Loucy (cell line): ENCODE data around the gene IFNG.

Experiments used
- H2AFZ ChIP-seq: fragments of 200-600 bp; sonication (generic); 2 replicates; pipeline ENCODE4 v1.6.0; 2016; ENCODE audit warnings: antibody characterized with exemption, mild to moderate bottlenecking, low read length, moderate library complexity
- H3F3A ChIP-seq: fragments of 200-600 bp; 2 replicates; pipeline ENCODE4 v1.6.0; 2016; ENCODE audit warnings: antibody characterized with exemption, low read depth, mild to moderate bottlenecking
- H3K27me3 ChIP-seq: fragments of 200-600 bp; sonication (generic); 2 replicates; pipeline ENCODE4 v1.6.1; 2014; ENCODE audit warnings: low read length, mild to moderate bottlenecking; ENCODE audit not compliant: insufficient read depth, poor library complexity, severe bottlenecking
- H3K36me3 ChIP-seq: fragments of 200-600 bp; sonication (generic); 2 replicates; pipeline ENCODE4 v1.6.1; 2016; ENCODE audit warnings: low read length; ENCODE audit not compliant: insufficient read depth
- H3K4me1 ChIP-seq: fragments of 200-600 bp; sonication (generic); 2 replicates; pipeline ENCODE4 v1.5.1; 2014; ENCODE audit warnings: low read length, mild to moderate bottlenecking; ENCODE audit not compliant: insufficient read depth, poor library complexity, severe bottlenecking
- H3K4me2 ChIP-seq: fragments of 200-600 bp; sonication (generic); 2 replicates; pipeline ENCODE4 v1.6.0; 2014; ENCODE audit warnings: antibody characterized with exemption, low read length, low read depth, mild to moderate bottlenecking; ENCODE audit not compliant: poor library complexity, severe bottlenecking
- H3K4me3 ChIP-seq: fragments of 200-600 bp; sonication (generic); 2 replicates; pipeline ENCODE4 v1.5.1; 2014; ENCODE audit warnings: low read length, mild to moderate bottlenecking, mixed read lengths; ENCODE audit not compliant: poor library complexity, severe bottlenecking
- H3K79me2 ChIP-seq: fragments of 200-600 bp; sonication (generic); 2 replicates; pipeline ENCODE4 v1.6.1; 2014; ENCODE audit warnings: low read length; ENCODE audit not compliant: insufficient read depth
- H3K9ac ChIP-seq: fragments of 200-600 bp; sonication (generic); 2 replicates; pipeline ENCODE4 v1.6.0; 2014; ENCODE audit warnings: mild to moderate bottlenecking, low read depth, low read length, moderate library complexity; ENCODE audit not compliant: poor library complexity, severe bottlenecking
- H3K9me2 ChIP-seq: fragments of 200-600 bp; sonication (generic); replicated peaks from 2 replicates; pipeline ENCODE4 v1.6.1; 2016; ENCODE audit warnings: low read depth, low read length, mixed read lengths
- H3K9me3 ChIP-seq: fragments of 200-600 bp; sonication (generic); 2 replicates; pipeline ENCODE4 v1.6.1; 2014; ENCODE audit warnings: mild to moderate bottlenecking, antibody characterized with exemption, low read length, low read depth; ENCODE audit not compliant: insufficient read depth
- H4K20me1 ChIP-seq: fragments of 200-600 bp; sonication (generic); 2 replicates; pipeline ENCODE4 v1.6.0; 2014; ENCODE audit warnings: antibody characterized with exemption, low read length, mild to moderate bottlenecking; ENCODE audit not compliant: insufficient read depth, poor library complexity, severe bottlenecking
- CTCF ChIP-seq: fragments of 200-600 bp; sonication (generic); conservative IDR thresholded peaks from 2 replicates; pipeline ENCODE4 v1.5.1; 2014; ENCODE audit warnings: mild to moderate bottlenecking, antibody characterized with exemption, low read length
- EZH2phosphoT487 ChIP-seq: fragments of 200-600 bp; IDR thresholded peaks from 2 replicates; pipeline ENCODE4 v1.6.1; 2018; ENCODE audit warnings: antibody characterized with exemption, mild to moderate bottlenecking, moderate library complexity, borderline replicate concordance

Gene IFNG

DNA sequence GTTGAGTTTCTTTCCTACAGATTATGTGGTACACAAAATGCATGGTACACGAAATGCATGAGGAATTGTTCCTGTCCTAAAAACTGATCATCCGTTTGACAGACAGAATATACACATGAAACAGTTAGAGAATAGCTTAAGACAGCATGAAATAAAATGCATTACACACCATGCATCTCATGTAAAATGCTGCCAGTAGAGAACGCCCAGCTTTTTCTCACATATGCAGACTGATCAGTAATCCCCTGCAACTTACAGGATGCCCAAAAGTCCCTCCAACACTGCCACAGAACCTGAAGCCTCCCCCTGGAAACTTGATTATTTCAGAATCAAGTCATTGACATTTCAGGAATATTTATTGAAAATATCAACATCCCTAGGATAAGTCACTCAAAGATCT is 24.0 kb downstream of the IFNG start:
- H3K4me3 ChIP-seq, result no peak overlapping the region
- peaks cover 5% of the 10 kb centered on the region; the same call in 1 of the 2 replicates for H3K9me3 ChIP-seq
- TF ChIP-seq EZH2phosphoT487, result no peak
- no peak for TF ChIP-seq CTCF
- no peaks in the 10 kb centered on the region for H3K27me3 ChIP-seq
- no peak overlapping the region for H3K9ac ChIP-seq
- H4K20me1 ChIP-seq, result no peaks in the 10 kb centered on the region
- H3K36me3 ChIP-seq, result no peaks in the 10 kb centered on the region
- peaks cover 8% of the 10 kb centered on the region for H3K4me1 ChIP-seq
- H3K9me2 ChIP-seq, result no peaks in the 10 kb centered on the region
- H3K4me2 ChIP-seq, result no peak overlapping the region
- H3F3A ChIP-seq, result no peaks in the 10 kb centered on the region
- no peaks in the 10 kb centered on the region for H3K79me2 ChIP-seq
- no peak overlapping the region for H2AFZ ChIP-seq

DNA sequence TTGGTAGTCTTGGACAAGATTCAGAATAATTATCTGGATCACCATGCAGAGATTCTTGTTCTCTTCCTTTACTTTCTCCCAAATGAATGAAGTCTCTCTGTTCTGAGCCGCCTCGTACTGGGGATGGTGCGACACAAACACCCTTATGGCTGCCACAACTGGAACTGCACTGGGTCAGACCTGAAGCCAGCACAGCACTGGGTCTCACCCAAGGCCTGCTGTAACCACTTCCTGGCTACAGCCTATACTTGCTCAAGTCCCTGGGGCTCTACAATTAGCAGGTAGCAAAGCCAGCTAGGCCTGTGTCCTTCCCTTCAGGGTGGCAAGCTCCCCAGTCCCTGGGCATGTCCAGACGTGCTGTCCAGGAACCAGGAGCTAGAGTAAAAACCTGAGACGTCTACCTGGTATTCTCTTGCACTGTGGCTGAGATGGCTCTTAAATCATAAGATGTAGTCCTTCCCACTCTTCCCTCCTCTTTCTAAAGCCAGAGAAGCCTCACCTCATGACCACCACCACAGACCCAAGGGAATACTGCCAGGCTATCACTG is 27.6 kb downstream of the IFNG start:
- H3K4me1 ChIP-seq, result peaks cover 1% of the 10 kb centered on the region
- no peak overlapping the region for H3K4me2 ChIP-seq
- no peak overlapping the region for H3K9ac ChIP-seq

DNA sequence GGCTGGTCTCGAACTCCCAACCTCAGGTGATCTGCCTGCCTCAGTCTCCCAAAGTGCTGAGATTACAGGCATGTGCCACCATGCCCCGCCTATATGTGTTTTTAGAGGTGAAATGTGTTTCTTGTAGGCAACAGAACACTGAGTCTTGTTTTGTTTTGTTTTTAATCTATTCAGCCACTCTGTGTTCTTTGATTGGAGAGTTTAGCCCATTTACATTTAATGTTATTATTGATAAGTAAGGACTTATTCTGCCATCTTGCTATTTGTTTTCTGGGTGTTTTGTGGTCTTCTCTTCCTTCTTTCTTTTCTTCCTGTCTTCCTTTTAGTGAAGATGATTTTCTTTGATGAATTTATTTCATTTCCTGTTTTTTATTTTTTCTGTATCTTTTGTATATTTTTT is 29.6 kb downstream of the IFNG start:
- Histone ChIP-seq H3K4me2 (no peak overlapping the region), H3K27me3 (no peaks in the 10 kb centered on the region), H4K20me1 (no peaks in the 10 kb centered on the region), H2AFZ (no peak overlapping the region), H3K4me1 (no peaks in the 10 kb centered on the region), H3K4me3 (no peak overlapping the region), H3K9me2 (no peaks in the 10 kb centered on the region), H3K36me3 (no peaks in the 10 kb centered on the region), H3K9me3 (peaks cover 14% of the 10 kb centered on the region; the same call in 1 of the 2 replicates), H3K9ac (no peak overlapping the region), H3F3A (no peaks in the 10 kb centered on the region), H3K79me2 (no peaks in the 10 kb centered on the region)
- TF ChIP-seq EZH2phosphoT487 (no peak), CTCF (no peak)

More for the DNA sequence above, 27.6 kb downstream of the IFNG start:
- H4K20me1 ChIP-seq, result no peaks in the 10 kb centered on the region
- no peaks in the 10 kb centered on the region for H3K36me3 ChIP-seq
- H3K9me2 ChIP-seq, result no peaks in the 10 kb centered on the region
- H3K79me2 ChIP-seq, result no peaks in the 10 kb centered on the region
- no peak overlapping the region for H2AFZ ChIP-seq
- H3K9me3 ChIP-seq, result peaks cover 14% of the 10 kb centered on the region; the same call in 1 of the 2 replicates
- TF ChIP-seq EZH2phosphoT487 (no peak), CTCF (no peak)
- no peaks in the 10 kb centered on the region for H3F3A ChIP-seq
- no peak overlapping the region for H3K4me3 ChIP-seq
- H3K27me3 ChIP-seq, result no peaks in the 10 kb centered on the region
